Naive thymus-derived CD4-positive, alpha-beta T cell (primary cell): Measurements from ENCODE around the gene NPHP1. TPM values are rescaled to one million over a fixed set of nuclear protein-coding genes. Genes with fewer than 3 reads are reported as not detected.
A peak's percentile ranks its signal among the peaks of the same experiment; 100 is the strongest.
"Not testable (repeated sequence)": the region's sequence is repeated elsewhere in the genome, so short reads cannot be mapped to it uniquely, and the experiment has no call there.

Experiments used
- ATAC-seq: fragments of 150-1000 bp; cut with Tn5 transposase; 2 replicates; pipeline ENCODE4 v1.10.0; 2021; ENCODE audit warnings: mild to moderate bottlenecking, moderate library complexity
- CTCF ChIA-PET: fragments of 350-600 bp; sonication (Branson Sonifier 250); formaldehyde crosslinking; loops from one replicate; lab custom pipeline; 2021; ENCODE audit warnings: antibody characterized with exemption; lab: Charles Lee
- POLR2A ChIA-PET: fragments of 350-600 bp; sonication (Branson Sonifier 250); formaldehyde crosslinking; loops from one replicate; lab custom pipeline; 2021; ENCODE audit warnings: antibody characterized with exemption, inconsistent platforms; lab: Charles Lee
- DNase-seq, 9 donors: peaks; one replicate each; pipeline versions ENCODE4 v3.0.0 to v3.0.0-alpha.2; 2020 to 2022; ENCODE audit warnings: mixed read lengths in 1 of 9
- H3K27ac ChIP-seq: one replicate; pipeline ENCODE4 v1.7.0; 2013; ENCODE audit warnings: mild to moderate bottlenecking, low read depth, low read length, moderate library complexity
- H3K27me3 ChIP-seq, 2 donors: one replicate each; pipeline ENCODE4 v1.7.0; 2013; ENCODE audit warnings: low read length in 2 of 2, mild to moderate bottlenecking in 2 of 2, moderate library complexity in 2 of 2; ENCODE audit not compliant: control insufficient read depth in 2 of 2, insufficient read depth in 2 of 2
- H3K36me3 ChIP-seq, 3 experiments: 1 replicate in 2 of 3; 2 replicates in 1 of 3; pipeline ENCODE4 v1.7.0; 2013; ENCODE audit warnings: low read length in 3 of 3, mild to moderate bottlenecking in 3 of 3, moderate library complexity in 1 of 3; ENCODE audit not compliant: insufficient read depth in 3 of 3, control insufficient read depth in 2 of 3
- H3K4me1 ChIP-seq, 2 donors: one replicate each; pipeline ENCODE4 v1.7.0; 2013; ENCODE audit warnings: low read length in 2 of 2, mild to moderate bottlenecking in 2 of 2, moderate library complexity in 1 of 2; ENCODE audit not compliant: control insufficient read depth in 2 of 2, insufficient read depth in 2 of 2
- H3K4me3 ChIP-seq: 2 replicates; pipeline ENCODE4 v1.7.0; 2013; ENCODE audit warnings: mild to moderate bottlenecking, low read length
- H3K9me3 ChIP-seq, 3 experiments: 1 replicate in 2 of 3; 2 replicates in 1 of 3; pipeline ENCODE4 v1.7.0; 2013; ENCODE audit warnings: low read length in 3 of 3; ENCODE audit not compliant: control insufficient read depth in 2 of 3
- H3K27ac Mint-ChIP-seq, 9 donors: one replicate each; pipeline ENCODE4 v1.8.0; 2020 to 2022; ENCODE audit warnings: mixed read lengths in 9 of 9, mild to moderate bottlenecking in 8 of 9, moderate library complexity in 5 of 9, inconsistent platforms in 2 of 9
- H3K27me3 Mint-ChIP-seq, 5 donors: one replicate each; pipeline ENCODE4 v1.8.0; 2021 to 2022; ENCODE audit warnings: mixed read lengths in 5 of 5, mild to moderate bottlenecking in 1 of 5
- H3K36me3 Mint-ChIP-seq, 5 donors: one replicate each; pipeline ENCODE4 v1.8.0; 2020 to 2022; ENCODE audit warnings: mixed read lengths in 5 of 5, mild to moderate bottlenecking in 3 of 5, inconsistent platforms in 1 of 5
- H3K4me1 Mint-ChIP-seq, 7 donors: one replicate each; pipeline ENCODE4 v1.8.0; 2020 to 2022; ENCODE audit warnings: mixed read lengths in 7 of 7, mild to moderate bottlenecking in 3 of 7, inconsistent platforms in 1 of 7
- H3K4me3 Mint-ChIP-seq, 10 donors: one replicate each; pipeline ENCODE4 v1.8.0; 2020 to 2022; ENCODE audit warnings: mild to moderate bottlenecking in 10 of 10, mixed read lengths in 10 of 10, moderate library complexity in 6 of 10, inconsistent platforms in 2 of 10
- H3K9me3 Mint-ChIP-seq, 11 donors: one replicate each; pipeline ENCODE4 v1.8.0; 2020 to 2022; ENCODE audit warnings: mixed read lengths in 11 of 11, mild to moderate bottlenecking in 4 of 11, inconsistent platforms in 1 of 11, moderate library complexity in 1 of 11
- intact Hi-C, 2 donors: fragments of 100-400 bp; cut with micrococcal nuclease; formaldehyde crosslinking; loops; one replicate each; pipeline ENCODE4 v1.15.1; 2023
- polyA plus RNA-seq, 2 donors: library from polyadenylated mRNA; unstranded; fragments of 300-500 nt; fragmentation: Illumina TruSeq; gene quantifications; one replicate each; pipeline ENCODE4 v1.2.3, GENCODE V29; 2021
- total RNA-seq, 6 experiments: library from RNA in 5 of 6; stranded (reverse) in 5 of 6; gene quantifications; 1 replicate in 5 of 6; 2 replicates in 1 of 6; pipeline ENCODE4 v1.2.3 and lab custom pipeline; 2021 to 2026

Gene NPHP1
- under 1 TPM in 4 of 5 experiments, not detected in 1; 0.11 to 0.64 (median 0.46) TPM for total RNA-seq
- under 1 TPM; 0.45 to 0.54 TPM for polyA plus RNA-seq
- total RNA-seq (lab: John Stamatoyannopoulos, UW): 1.5 reads per million, percentile 4 among the genes with 10 or more reads in this experiment

DNA sequence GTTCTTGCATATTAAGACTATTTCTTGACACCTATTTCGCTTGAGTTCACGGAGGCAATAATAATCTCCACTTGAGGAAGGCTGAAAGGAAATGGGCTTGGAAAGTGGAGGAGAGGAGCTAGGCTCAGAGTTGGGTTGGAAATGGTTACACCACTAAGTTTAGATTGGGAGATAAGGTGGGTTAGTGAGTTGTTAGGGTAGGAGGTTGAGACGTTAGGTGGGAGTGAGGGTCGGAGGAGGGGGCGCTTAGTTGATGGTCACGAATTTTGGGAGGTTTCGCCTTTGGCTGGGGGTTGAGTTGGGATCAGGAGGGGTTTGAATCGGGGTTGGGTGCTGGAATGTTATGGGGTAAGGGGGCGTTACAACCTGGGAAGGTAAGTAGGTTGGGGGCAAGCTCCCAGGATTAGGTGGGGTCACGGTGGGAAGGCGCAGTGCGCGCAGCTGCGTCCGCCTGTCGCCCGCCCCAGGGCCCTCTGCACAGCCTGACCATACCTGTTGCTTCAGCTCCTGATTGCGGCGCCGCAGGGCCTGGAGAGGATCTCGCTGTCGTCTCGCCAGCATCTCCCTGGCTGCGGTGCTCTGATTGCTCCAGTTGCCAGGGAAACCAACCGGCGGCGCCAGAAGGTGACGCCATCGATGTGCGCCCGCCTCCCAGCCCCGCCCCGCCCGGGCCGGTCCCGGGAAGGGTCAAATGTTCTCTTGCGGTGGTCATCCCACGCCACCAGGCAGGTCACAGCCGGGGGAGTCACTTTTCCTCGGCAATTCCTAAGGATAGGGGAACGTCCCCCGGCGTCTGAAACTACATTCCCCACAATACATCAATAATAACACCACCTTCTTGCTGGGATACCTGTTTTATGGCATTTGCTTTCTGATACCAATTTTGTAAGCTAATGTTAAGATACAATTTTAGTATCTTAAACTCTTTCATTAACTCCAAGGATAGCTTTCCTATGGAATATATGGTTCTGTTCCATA lies at the start of gene NPHP1:
NPHP1 (minus strand) TSS at position 606 of the 978 bp plus-strand sequence; CDS start at position 561, 45 bp downstream.
- ChIA-PET CTCF (interaction anchor here (0.5 kb wide), 1 partner anchor 96 kb away, joined by 3 read pairs; no protein-coding TSS in a partner anchor), POLR2A (no interaction called here)
- Histone ChIP-seq H3K9me3 (no peaks in the 10 kb centered on the region), H3K27ac (peak within 1 kb of the TSS; percentile 72), H3K27me3 (no peaks in the 10 kb centered on the region), H3K4me3 (peak within 1 kb of the TSS; percentile 76), H3K4me1 (peaks cover 6 to 7% of the 10 kb centered on the region in 2 donors), H3K36me3 (no peaks in the 10 kb centered on the region)
- peaks cover 0 to 5% (median 0%) of the 10 kb centered on the region in 5 donors for H3K27me3 Mint-ChIP-seq
- peak; percentile 95 for ATAC-seq
- DNase-seq: peak; percentile 76 to 91 (median 85)
- peaks cover 13 to 35% (median 23%) of the 10 kb centered on the region in 7 donors for H3K4me1 Mint-ChIP-seq
- peak within 1 kb of the TSS; percentile 81 to 93 (median 88) for H3K4me3 Mint-ChIP-seq
- intact Hi-C loops: loop anchor here (1.0 to 10.0 kb wide), 5 partner anchors 8 to 1490 kb away; partner anchors contain the start of genes MTLN (in 2 of the 2), BCL2L11 (in 1 of the 2), BUB1 (in 1 of the 2) and RANBP2 (in 1 of the 2)
- peak within 1 kb of the TSS; percentile 66 to 94 (median 90) for H3K27ac Mint-ChIP-seq
- peaks cover 0 to 9% (median 6%) of the 10 kb centered on the region in 5 donors for H3K36me3 Mint-ChIP-seq
- H3K9me3 Mint-ChIP-seq: peaks cover 0 to under 1% (median 0%) of the 10 kb centered on the region in 11 donors

DNA sequence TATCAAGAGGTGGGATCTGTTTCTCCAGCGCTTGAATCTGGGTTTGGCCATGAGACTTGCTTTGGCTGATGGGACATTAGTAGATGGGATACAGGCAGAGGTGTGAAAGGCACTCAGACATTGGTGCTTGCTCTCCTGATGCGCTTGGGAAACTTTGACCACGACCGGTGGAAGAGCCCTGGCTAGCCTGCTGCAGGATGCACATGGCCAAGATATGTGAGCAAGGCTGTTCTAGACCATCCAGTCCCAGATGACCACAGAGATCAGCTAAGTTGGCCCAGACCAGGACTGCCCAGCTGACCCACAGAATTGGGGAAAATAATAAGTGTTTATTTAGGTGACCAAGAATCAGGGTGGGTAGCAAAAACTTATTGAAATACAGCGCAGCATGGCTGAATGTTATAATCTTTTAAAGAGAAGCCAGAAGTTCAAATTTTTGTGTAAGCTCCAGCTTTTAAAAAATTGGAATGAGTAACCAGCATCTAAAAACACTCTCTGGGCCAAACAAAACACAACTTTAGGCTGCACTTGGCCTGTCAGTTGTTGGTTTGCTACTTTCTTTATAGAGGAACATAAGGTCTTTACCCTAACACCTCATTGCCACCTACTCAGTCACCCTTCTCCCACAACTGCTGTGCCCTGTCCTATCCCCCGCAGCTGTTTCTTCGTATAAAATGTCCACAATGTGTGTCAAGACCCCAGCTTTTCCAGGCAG lies 43.4 kb upstream of the NPHP1 start:
- CTCF ChIA-PET, POLR2A ChIA-PET, DNase-seq, H3K9me3 Mint-ChIP-seq, H3K27me3 ChIP-seq, H3K27ac Mint-ChIP-seq, H3K27ac ChIP-seq, H3K4me1 ChIP-seq, intact Hi-C loops, H3K27me3 Mint-ChIP-seq, H3K4me3 ChIP-seq, ATAC-seq, H3K4me1 Mint-ChIP-seq, H3K36me3 Mint-ChIP-seq, H3K4me3 Mint-ChIP-seq, H3K36me3 ChIP-seq, H3K9me3 ChIP-seq: not testable (repeated sequence)

DNA sequence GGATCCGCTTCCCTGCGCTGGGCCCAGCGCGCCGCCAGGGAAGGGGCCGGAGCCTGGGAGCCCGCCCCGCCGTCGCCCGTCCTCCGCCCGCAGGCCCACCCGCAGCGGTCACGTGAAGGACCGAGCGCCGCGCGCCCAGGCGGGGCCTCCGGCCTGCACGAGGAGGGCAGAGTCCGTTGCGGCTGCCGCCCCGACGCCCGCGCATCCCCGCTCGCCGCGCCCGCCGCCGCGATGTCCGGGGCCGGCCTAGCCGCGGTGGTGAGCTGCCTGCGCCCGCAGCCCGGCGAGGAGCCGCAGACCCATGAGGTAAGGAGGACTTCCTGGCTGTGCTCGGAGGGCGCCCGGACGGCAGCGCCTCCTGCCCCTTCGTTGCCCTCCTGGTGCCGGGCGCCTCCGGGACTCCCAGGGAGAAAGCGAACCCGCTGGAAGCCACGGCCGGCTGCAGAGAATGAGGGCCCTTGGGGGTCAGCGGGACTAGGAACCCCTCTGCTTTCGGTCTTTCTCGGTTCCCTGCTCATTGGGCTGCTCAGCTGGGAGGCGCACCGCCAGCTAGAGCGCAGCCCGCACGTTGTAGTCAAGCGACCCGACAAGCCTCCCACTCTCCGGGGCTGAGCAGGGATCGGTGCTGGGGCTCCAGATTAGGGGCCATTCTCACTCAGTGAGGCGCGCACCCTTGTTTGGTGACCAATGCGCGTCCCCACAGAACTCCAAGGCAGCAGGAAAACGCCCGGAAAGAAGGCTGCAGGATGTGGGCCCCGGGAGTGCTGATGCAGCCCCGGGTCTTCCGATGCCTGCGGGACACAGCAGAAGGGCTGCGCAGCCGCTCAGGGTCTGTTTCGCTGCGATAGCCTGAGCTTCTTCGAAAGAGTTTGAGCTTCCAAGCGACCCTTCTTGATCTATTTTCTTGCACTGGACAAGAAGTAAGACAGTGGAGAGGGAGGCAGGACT lies 40.9 kb upstream of the NPHP1 start:
- H3K9me3 Mint-ChIP-seq, H3K27me3 Mint-ChIP-seq, H3K27ac ChIP-seq, intact Hi-C loops, H3K36me3 Mint-ChIP-seq, H3K4me3 ChIP-seq, H3K4me1 ChIP-seq, H3K4me3 Mint-ChIP-seq, CTCF ChIA-PET, H3K27me3 ChIP-seq, POLR2A ChIA-PET, DNase-seq, H3K9me3 ChIP-seq, H3K27ac Mint-ChIP-seq, H3K4me1 Mint-ChIP-seq, H3K36me3 ChIP-seq: not testable (repeated sequence)
- ATAC-seq: peak; percentile 26

DNA sequence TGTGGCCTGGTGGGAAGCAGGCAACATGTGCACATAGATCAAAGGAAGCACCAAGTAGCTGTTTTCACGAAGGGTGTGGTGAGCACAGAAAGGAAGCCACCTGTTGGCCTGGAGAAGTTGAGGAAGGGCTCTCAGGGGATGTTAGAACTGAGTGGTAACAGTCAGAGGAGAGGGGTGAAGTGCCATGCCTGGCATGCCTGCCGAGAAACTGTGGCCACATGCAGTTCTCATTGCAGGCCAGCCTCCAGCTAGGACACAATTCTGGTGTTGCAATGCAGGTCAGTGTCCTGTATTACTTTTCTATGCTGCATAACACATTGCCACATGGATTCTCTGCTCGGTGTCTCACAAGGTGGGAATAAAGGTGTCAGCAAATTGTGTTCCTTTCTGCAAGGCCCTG lies 38.5 kb upstream of the NPHP1 start:
- H3K27ac Mint-ChIP-seq, H3K36me3 Mint-ChIP-seq, H3K27ac ChIP-seq, H3K4me1 ChIP-seq, H3K9me3 ChIP-seq, H3K4me3 ChIP-seq, ATAC-seq, H3K27me3 ChIP-seq, CTCF ChIA-PET, H3K4me3 Mint-ChIP-seq, POLR2A ChIA-PET, H3K36me3 ChIP-seq, intact Hi-C loops, DNase-seq, H3K4me1 Mint-ChIP-seq, H3K9me3 Mint-ChIP-seq, H3K27me3 Mint-ChIP-seq: not testable (repeated sequence)

DNA sequence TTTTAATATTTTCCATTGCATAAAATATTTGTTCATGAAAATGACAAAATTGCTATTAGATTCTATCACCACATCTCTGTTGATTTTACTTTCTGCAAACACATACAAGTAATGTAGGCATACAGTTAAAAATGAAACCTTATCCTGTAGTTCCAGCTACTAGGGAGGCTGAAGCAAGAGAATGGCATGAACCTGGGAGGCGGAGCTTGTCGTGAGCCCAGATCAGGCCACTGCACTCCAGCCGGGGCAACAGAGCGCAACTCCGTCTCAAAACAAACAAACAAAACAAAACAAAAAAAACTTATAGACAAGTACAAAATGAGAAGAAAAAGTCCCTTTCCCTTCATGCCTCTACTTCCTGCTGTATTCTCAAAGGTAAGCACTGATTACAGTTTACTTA lies 29.7 kb upstream of the NPHP1 start:
- POLR2A ChIA-PET, H3K36me3 ChIP-seq, H3K4me3 ChIP-seq, H3K27ac ChIP-seq, H3K4me1 ChIP-seq, H3K27me3 ChIP-seq, H3K9me3 Mint-ChIP-seq, intact Hi-C loops, H3K4me1 Mint-ChIP-seq, H3K36me3 Mint-ChIP-seq, DNase-seq, H3K27me3 Mint-ChIP-seq, H3K27ac Mint-ChIP-seq, H3K4me3 Mint-ChIP-seq, CTCF ChIA-PET, H3K9me3 ChIP-seq, ATAC-seq: not testable (repeated sequence)

DNA sequence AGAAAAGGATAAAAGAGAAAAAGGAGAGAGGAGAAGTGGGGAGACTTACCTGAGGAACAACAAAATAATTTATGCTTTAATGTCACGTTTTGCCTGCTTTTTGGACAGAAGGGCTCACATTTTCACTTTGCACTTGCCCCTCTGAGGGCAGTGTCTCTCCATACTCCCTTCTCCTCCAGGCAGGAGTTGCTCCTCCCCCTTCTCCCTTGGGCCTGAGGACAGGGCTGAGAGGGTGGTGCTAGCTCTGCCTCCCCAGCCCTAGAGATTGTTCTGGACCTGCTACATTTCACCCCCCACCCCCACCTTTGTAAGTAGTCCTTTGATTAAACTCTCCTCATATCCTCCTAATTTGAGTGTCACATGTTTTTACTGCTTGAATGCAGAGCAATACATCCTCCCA lies 25.1 kb upstream of the NPHP1 start:
- intact Hi-C loops, H3K27me3 ChIP-seq, CTCF ChIA-PET, H3K36me3 Mint-ChIP-seq, DNase-seq, POLR2A ChIA-PET, H3K4me3 Mint-ChIP-seq, ATAC-seq, H3K27ac Mint-ChIP-seq, H3K27ac ChIP-seq, H3K9me3 ChIP-seq, H3K9me3 Mint-ChIP-seq, H3K4me3 ChIP-seq, H3K36me3 ChIP-seq, H3K4me1 Mint-ChIP-seq, H3K4me1 ChIP-seq: not testable (repeated sequence)
- peaks cover 18 to 24% (median 20%) of the 10 kb centered on the region in 5 donors for H3K27me3 Mint-ChIP-seq
